Measurements from ENCODE around the gene TRIAP1. TPM values are rescaled to one million over a fixed set of nuclear protein-coding genes. Genes with fewer than 3 reads are reported as not detected.
A peak's percentile ranks its signal among the peaks of the same experiment; 100 is the strongest.

TRIAP1 gene
- total RNA-seq, 4 donors from 2014 or later = 7.1 to 39.3 (median 23.3) TPM

DNA sequence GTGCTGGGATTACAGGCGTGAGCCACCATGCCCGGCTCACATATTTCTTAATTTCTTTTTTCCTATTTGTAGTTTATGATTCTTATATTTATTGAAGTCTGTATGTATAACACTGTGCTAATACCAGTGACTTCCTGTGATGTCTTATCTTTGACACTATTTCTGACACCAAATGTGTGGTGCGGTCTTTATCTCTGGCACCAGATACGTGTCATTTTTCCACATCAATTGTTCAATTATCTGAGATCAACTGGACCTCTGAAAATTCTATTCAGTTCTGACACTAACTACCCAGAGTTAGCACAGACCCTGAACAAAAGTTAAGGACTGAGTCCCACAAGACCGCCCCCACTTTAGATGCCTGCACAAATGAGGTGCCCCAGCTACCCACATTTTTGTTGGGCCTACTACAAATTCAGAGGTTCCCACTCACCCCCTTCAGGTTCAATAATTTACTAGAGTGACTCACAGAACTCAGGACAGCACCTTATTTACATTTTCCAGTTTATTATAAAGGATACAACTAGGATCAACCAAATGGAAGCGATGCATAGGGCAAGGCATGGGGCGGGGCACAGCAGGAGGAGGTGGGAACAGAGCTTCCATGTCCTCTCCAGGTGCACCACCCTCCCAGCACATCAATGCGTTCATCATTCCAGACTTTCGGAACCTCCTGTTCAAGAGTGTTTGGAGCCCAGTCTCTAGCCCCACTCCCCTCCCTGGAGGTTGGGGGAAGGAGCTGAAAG is 35.0 kb upstream of the TRIAP1 start:
- Histone ChIP-seq H3K4me1 (peaks cover 0 to 25% (median 2%) of the 10 kb centered on the region in 3 donors), H3K36me3 (peaks cover 0 to 15% (median 0%) of the 10 kb centered on the region in 3 donors), H3K4me3 (no peak overlapping the region), H3K27ac (no peak overlapping the region), H3K27me3 (no peaks in the 10 kb centered on the region), H3K9me3 (no peaks in the 10 kb centered on the region)
- 89 to 94% methylated on average over 8 to 9 of the region's 9 CpGs for WGBS, 2 donors
- no peak for DNase-seq
- intact Hi-C loops (cut with DNase I) = no loop called here
- TF ChIP-seq POLR2A (IDR thresholded peaks at IDR 0.05) = no peak
- TF ChIP-seq, protein P1, sequence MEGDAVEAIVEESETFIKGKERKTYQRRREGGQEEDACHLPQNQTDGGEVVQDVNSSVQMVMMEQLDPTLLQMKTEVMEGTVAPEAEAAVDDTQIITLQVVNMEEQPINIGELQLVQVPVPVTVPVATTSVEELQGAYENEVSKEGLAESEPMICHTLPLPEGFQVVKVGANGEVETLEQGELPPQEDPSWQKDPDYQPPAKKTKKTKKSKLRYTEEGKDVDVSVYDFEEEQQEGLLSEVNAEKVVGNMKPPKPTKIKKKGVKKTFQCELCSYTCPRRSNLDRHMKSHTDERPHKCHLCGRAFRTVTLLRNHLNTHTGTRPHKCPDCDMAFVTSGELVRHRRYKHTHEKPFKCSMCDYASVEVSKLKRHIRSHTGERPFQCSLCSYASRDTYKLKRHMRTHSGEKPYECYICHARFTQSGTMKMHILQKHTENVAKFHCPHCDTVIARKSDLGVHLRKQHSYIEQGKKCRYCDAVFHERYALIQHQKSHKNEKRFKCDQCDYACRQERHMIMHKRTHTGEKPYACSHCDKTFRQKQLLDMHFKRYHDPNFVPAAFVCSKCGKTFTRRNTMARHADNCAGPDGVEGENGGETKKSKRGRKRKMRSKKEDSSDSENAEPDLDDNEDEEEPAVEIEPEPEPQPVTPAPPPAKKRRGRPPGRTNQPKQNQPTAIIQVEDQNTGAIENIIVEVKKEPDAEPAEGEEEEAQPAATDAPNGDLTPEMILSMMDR (IDR thresholded peaks at IDR 0.05) = no peak

DNA sequence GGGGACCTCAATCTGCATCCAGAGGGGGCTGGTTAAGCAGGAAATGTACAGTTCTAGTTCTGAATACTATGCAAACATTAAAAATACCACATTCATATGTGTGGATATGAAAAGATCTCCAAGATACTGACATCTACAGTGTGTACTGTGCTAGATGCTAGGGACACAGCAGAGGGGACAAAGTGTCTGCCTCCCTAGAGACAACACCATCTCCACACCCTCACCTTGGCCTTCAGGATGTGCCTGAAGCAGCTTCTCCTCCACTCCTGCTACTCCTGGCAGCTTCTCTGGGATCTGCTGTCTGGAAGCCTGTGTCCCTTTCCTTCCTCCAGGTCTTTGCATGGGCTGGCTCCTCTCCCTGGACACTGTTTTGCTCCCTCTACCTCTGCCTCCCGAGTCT is 34.0 kb upstream of the TRIAP1 start:
- H3K27me3 ChIP-seq = no peaks in the 10 kb centered on the region
- H3K4me1 ChIP-seq = peaks cover under 1 to 29% (median 2%) of the 10 kb centered on the region in 3 donors
- TF ChIP-seq, protein P1 (IDR thresholded peaks at IDR 0.05) = no peak
- TF ChIP-seq POLR2A (IDR thresholded peaks at IDR 0.05) = no peak
- no peaks in the 10 kb centered on the region for H3K9me3 ChIP-seq
- H3K36me3 ChIP-seq = peaks cover 0 to 15% (median 0%) of the 10 kb centered on the region in 3 donors
- intact Hi-C loops (cut with DNase I) = no loop called here
- no peak overlapping the region for H3K4me3 ChIP-seq
- peak overlapping the region in 3 of 4 donors; percentile 18 to 53 (median 33) for H3K27ac ChIP-seq
- DNase-seq = no peak
- 44 to 50% methylated on average over 1 of the region's 1 CpG for WGBS, 2 donors

DNA sequence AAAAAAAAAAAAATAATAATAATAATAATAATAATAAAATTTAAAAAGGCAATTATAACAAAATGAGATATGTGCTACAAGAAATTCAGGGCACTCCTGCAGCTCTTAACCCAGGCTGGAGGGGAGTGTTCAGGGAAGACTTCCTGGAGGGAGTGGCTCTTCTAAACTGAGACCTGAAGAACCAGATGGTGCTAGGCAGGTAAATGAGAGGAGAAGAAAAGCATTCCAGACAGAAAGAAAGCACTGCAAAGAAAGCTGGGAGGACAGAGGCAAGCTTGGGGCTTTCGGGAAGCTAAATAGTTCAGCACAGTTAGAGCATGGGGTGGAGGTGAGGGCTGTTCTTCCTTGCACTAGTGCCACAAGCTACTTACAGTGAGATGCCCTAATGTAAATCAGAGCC is 33.3 kb upstream of the TRIAP1 start:
- TF ChIP-seq, protein P1 (IDR thresholded peaks at IDR 0.05) = no peak
- no peak for TF ChIP-seq POLR2A (IDR thresholded peaks at IDR 0.05)
- H3K9me3 ChIP-seq = no peaks in the 10 kb centered on the region
- H3K27ac ChIP-seq = peak overlapping the region in 3 of 4 donors; percentile 18 to 53 (median 33)
- peaks cover 2 to 35% (median 5%) of the 10 kb centered on the region in 3 donors for H3K4me1 ChIP-seq
- intact Hi-C loops (cut with DNase I) = no loop called here
- H3K4me3 ChIP-seq = no peak overlapping the region
- H3K27me3 ChIP-seq = no peaks in the 10 kb centered on the region
- peaks cover 0 to 15% (median 0%) of the 10 kb centered on the region in 3 donors for H3K36me3 ChIP-seq
- 78% methylated on average over 1 of the region's 1 CpG for WGBS, 2 donors
- DNase-seq = no peak

DNA sequence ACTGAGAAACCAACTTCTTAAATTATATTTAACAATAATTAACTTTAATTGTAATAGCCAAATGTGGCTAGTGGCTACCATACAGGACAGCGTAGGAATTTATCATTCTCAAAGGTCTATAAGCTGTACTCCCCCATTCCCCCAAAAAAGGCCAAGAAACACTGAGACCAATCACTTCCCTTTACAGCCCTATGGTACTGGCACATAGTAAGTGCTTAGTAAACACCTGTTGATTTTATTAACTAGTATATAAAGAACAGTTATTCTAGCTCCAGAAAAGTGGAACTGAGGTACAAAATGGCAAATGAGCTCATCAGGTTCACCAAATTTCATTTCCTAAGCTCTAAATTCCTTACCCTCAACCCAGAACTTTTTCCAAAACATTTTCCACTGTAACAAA is 29.5 kb upstream of the TRIAP1 start:
- Histone ChIP-seq H3K36me3 (no peaks in the 10 kb centered on the region), H3K27me3 (no peaks in the 10 kb centered on the region), H3K9me3 (no peaks in the 10 kb centered on the region), H3K4me1 (peaks cover 12 to 70% (median 21%) of the 10 kb centered on the region in 3 donors), H3K27ac (peak overlapping the region in 2 of 4 donors; percentile 65 to 84), H3K4me3 (no peak overlapping the region)
- WGBS, 2 donors = 82 to 100% methylated on average over 1 of the region's 1 CpG
- DNase-seq = no peak
- TF ChIP-seq, protein P1 (IDR thresholded peaks at IDR 0.05) = no peak
- no peak for TF ChIP-seq POLR2A (IDR thresholded peaks at IDR 0.05)
- intact Hi-C loops (cut with DNase I) = no loop called here

DNA sequence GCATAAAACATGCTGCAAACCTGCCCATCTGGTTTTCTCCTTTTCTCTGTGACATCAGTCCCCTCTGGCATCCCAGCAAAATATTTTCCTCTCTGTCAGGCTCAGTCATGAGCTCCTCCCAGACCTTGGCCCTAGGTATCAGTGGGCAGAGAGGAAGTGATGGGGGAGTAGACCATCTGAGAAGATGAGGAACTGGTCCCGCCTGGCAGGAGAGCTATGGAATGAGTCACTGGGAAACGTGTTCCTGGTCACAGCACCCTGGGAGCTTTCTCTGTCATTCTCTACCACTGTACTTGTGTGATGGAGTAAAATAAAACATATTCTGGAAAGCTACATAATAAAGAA is 28.4 kb upstream of the TRIAP1 start:
- TF ChIP-seq POLR2A (IDR thresholded peaks at IDR 0.05) = no peak
- TF ChIP-seq, protein P1 (IDR thresholded peaks at IDR 0.05) = no peak
- H3K4me3 ChIP-seq = peak overlapping the region in 1 of 4 donors; percentile 5
- no peak for DNase-seq
- 9 to 10% methylated on average over 2 of the region's 2 CpGs for WGBS, 2 donors
- H3K4me1 ChIP-seq = peaks cover 18 to 68% (median 27%) of the 10 kb centered on the region in 3 donors
- peak overlapping the region in 3 of 4 donors; percentile 34 to 84 (median 76) for H3K27ac ChIP-seq
- H3K27me3 ChIP-seq = no peaks in the 10 kb centered on the region
- no peaks in the 10 kb centered on the region for H3K36me3 ChIP-seq
- intact Hi-C loops (cut with DNase I) = no loop called here
- no peaks in the 10 kb centered on the region for H3K9me3 ChIP-seq

Data from esophagus squamous epithelium (tissue), 5 donors.